Measurements from ENCODE around the gene ZSCAN9.

The ZSCAN9 gene

DNA sequence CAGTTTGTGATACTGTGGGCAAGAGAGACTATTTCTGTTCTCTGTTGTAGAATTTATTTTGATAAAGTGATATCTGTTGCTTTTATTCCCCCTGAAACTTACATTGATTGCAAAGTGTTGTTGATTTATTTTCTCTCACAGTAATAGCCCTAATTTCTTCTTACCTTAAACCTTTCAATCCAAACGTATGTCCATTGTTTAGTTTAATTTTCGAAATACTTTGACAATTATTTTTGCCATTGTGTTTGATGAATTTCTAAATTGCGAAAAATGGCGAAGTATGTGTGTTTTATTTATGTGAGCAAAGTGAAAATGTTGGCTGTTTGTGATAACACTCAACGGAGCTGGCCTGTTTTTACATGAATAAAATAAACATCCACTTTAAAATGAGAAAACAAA, 41.5 kb downstream of the ZSCAN9 start:
- WGBS (ENCODE audit: insufficient coverage) = no CpG with 5 or more reads among the region's 5 CpGs
- ChIA-PET POLR2A (interaction anchor here (1.3 to 2.5 kb wide), 2 partner anchors 14 to 69 kb away, joined by 5 to 11 read pairs; partner anchors contain the start of genes ZKSCAN4 and ZSCAN31), CTCF (interaction anchor here (1.2 to 2.4 kb wide), 8 partner anchors 14 to 124 kb away, joined by 3 to 15 read pairs (median 6); partner anchors contain the start of genes PGBD1, ZKSCAN4 and ZKSCAN8)
- H3K9me3 ChIP-seq (ENCODE audit: control extremely low read depth in 1 of 5, control insufficient read depth in 4 of 5, insufficient read depth in 2 of 5, low read depth in 1 of 5, low read length in 4 of 5) = no peaks in the 10 kb centered on the region
- H3K4me1 ChIP-seq (ENCODE audit: control extremely low read depth in 1 of 4, control insufficient read depth in 4 of 4, insufficient read depth in 4 of 4, low read length in 3 of 4) = peaks cover 11 to 40% (median 19%) of the 10 kb centered on the region in 4 experiments
- H3K36me3 ChIP-seq (ENCODE audit: control insufficient read depth in 4 of 4, insufficient read depth in 4 of 4, low read length in 3 of 4) = peaks cover 0 to 8% (median 0%) of the 10 kb centered on the region in 4 experiments
- H3K27me3 ChIP-seq (replicated peaks in 2 of 5; ENCODE audit: control insufficient read depth in 4 of 5, insufficient read depth in 5 of 5, low read length in 4 of 5) = no peaks in the 10 kb centered on the region
- no peak for DNase-seq
- H3K4me3 ChIP-seq (ENCODE audit: control insufficient read depth in 1 of 7, extremely low read depth in 1 of 7, insufficient read depth in 4 of 7, low read depth in 2 of 7, low read length in 6 of 7) = peak overlapping the region; percentile 52 to 95 (median 90)
- peak overlapping the region; percentile 74 to 90 for H3K27ac ChIP-seq (ENCODE audit: insufficient read depth in 1 of 2, low read depth in 1 of 2, low read length in 2 of 2, poor library complexity in 1 of 2, severe bottlenecking in 2 of 2)

DNA sequence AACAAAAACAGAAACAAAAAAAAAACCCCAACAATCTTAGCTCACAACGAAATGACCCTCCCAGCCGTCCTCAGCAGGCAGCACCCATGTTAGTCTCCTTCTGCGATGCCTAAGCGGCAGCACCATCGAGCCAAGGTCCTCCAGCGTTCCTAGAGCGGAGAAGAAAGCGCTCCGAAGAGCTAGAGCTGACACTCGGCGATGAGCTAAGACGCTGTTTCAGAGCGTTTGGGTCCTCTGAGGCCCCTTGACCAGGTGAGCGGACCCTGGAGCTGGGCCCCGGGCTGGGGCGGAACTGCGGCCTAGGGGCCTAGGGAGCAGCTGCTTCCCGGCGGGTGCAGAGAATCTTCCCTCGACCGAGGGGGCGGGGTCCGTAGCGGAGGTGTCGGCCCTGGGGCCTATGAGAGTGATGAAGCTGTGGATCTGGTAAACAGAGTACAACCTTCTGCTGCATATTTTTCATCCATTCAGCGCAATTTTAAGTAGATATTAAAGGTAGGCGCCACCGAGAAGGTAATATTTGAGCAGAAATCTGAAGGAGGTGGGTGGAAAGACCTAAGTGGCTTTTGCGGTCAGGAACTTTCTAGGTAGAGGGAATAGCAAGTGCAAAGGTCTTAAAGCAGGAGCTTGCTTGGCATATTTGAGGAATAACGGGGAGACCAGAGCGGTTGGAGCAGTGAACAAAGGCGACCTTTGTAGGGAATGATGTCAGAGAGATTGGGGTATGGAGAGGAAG, 42.1 kb downstream of the ZSCAN9 start, which contains the start of gene ZSCAN26:
Gene ZSCAN26 (plus strand): TSS at position 182 of the 733 bp plus-strand sequence. CDS start 4,777 bp downstream, outside the sequence.
- CTCF ChIA-PET = interaction anchor here (0.6 to 2.4 kb wide), 10 partner anchors 14 to 125 kb away, joined by 3 to 15 read pairs (median 6); partner anchors contain the start of genes PGBD1, ZKSCAN4 and ZKSCAN8
- Histone ChIP-seq H3K27ac (ENCODE audit: insufficient read depth in 1 of 2, low read depth in 1 of 2, low read length in 2 of 2, poor library complexity in 1 of 2, severe bottlenecking in 2 of 2) (peak within 1 kb of the TSS; percentile 74 to 90), H3K4me3 (ENCODE audit: control insufficient read depth in 1 of 7, extremely low read depth in 1 of 7, insufficient read depth in 4 of 7, low read depth in 2 of 7, low read length in 6 of 7) (peak within 1 kb of the TSS; percentile 52 to 95 (median 90)), H3K36me3 (ENCODE audit: control insufficient read depth in 4 of 4, insufficient read depth in 4 of 4, low read length in 3 of 4) (peaks cover 3 to 14% (median 5%) of the 10 kb centered on the region in 4 experiments), H3K4me1 (ENCODE audit: control extremely low read depth in 1 of 4, control insufficient read depth in 4 of 4, insufficient read depth in 4 of 4, low read length in 3 of 4) (peaks cover 11 to 40% (median 19%) of the 10 kb centered on the region in 4 experiments), H3K27me3 (replicated peaks in 2 of 5; ENCODE audit: control insufficient read depth in 4 of 5, insufficient read depth in 5 of 5, low read length in 4 of 5) (no peaks in the 10 kb centered on the region), H3K9me3 (ENCODE audit: control extremely low read depth in 1 of 5, control insufficient read depth in 4 of 5, insufficient read depth in 2 of 5, low read depth in 1 of 5, low read length in 4 of 5) (no peaks in the 10 kb centered on the region)
- DNase-seq = peak; percentile 93 to 97 (median 96)
- 0% methylated on average over 27 of the region's 32 CpGs for WGBS (ENCODE audit: insufficient coverage)
- POLR2A ChIA-PET = interaction anchor here (0.7 to 2.5 kb wide), 3 partner anchors 13 to 69 kb away, joined by 3 to 11 read pairs (median 5); partner anchors contain the start of genes ZKSCAN4 and ZSCAN31

DNA sequence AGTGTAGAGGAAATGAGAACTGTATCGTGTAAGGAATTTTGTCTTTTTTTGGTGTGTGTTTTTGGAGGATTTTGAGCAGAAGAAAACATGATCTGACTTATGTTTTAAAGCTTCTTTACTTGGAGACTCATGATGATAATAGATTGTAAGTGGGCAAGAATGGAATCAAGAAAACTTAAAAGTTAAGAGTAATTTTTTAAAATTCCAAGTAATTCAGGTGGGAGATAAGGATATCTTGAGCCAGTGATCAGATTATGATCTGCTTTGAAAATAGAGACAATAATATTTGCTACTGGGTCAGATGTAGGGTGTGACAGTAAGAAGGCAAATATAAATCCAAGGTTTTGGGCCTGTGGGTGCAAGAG, 42.6 kb downstream of the ZSCAN9 start:
- CTCF ChIA-PET = interaction anchor here (1.0 to 2.4 kb wide), 8 partner anchors 13 to 126 kb away, joined by 3 to 15 read pairs (median 6); partner anchors contain the start of genes PGBD1, ZKSCAN4 and ZKSCAN8
- Histone ChIP-seq H3K27me3 (replicated peaks in 2 of 5; ENCODE audit: control insufficient read depth in 4 of 5, insufficient read depth in 5 of 5, low read length in 4 of 5) (no peaks in the 10 kb centered on the region), H3K4me3 (ENCODE audit: control insufficient read depth in 1 of 7, extremely low read depth in 1 of 7, insufficient read depth in 4 of 7, low read depth in 2 of 7, low read length in 6 of 7) (peak overlapping the region in 6 of 7 experiments; percentile 52 to 95 (median 90)), H3K27ac (ENCODE audit: insufficient read depth in 1 of 2, low read depth in 1 of 2, low read length in 2 of 2, poor library complexity in 1 of 2, severe bottlenecking in 2 of 2) (peak overlapping the region; percentile 74 to 90), H3K9me3 (ENCODE audit: control extremely low read depth in 1 of 5, control insufficient read depth in 4 of 5, insufficient read depth in 2 of 5, low read depth in 1 of 5, low read length in 4 of 5) (no peaks in the 10 kb centered on the region), H3K4me1 (ENCODE audit: control extremely low read depth in 1 of 4, control insufficient read depth in 4 of 4, insufficient read depth in 4 of 4, low read length in 3 of 4) (peaks cover 11 to 40% (median 19%) of the 10 kb centered on the region in 4 experiments), H3K36me3 (ENCODE audit: control insufficient read depth in 4 of 4, insufficient read depth in 4 of 4, low read length in 3 of 4) (peaks cover 5 to 17% (median 10%) of the 10 kb centered on the region in 4 experiments)
- no peak for DNase-seq
- POLR2A ChIA-PET = interaction anchor here (0.7 to 2.5 kb wide), 3 partner anchors 12 to 68 kb away, joined by 3 to 11 read pairs (median 5); partner anchors contain the start of genes ZKSCAN4 and ZSCAN31
- 0% methylated on average over 1 of the region's 1 CpG for WGBS (ENCODE audit: insufficient coverage)

DNA sequence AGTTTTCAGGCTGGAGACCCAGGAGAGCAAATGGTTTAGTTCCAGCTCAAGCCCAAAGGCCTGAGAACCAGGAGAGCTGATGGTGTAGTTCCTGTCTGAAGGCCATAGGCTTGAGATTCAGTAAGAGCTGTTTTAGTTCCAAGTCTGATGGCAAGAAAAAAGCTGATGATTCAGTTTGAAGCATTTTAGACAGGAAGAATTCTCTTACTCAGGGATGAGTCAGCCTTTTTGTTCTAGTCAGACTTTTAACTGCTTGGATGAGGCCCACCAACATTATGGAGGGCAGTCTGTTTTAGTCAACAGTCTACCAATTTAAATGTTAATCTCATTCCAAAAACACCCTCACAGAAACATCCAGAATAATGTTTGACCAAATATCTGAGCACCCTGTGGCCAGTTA, 44.4 kb downstream of the ZSCAN9 start:
- CTCF ChIA-PET = interaction anchor here (1.5 kb wide), 1 partner anchor 85 kb away, joined by 4 read pairs; no protein-coding TSS in a partner anchor
- Histone ChIP-seq H3K9me3 (ENCODE audit: control extremely low read depth in 1 of 5, control insufficient read depth in 4 of 5, insufficient read depth in 2 of 5, low read depth in 1 of 5, low read length in 4 of 5) (no peaks in the 10 kb centered on the region), H3K27ac (ENCODE audit: insufficient read depth in 1 of 2, low read depth in 1 of 2, low read length in 2 of 2, poor library complexity in 1 of 2, severe bottlenecking in 2 of 2) (no peak overlapping the region), H3K36me3 (ENCODE audit: control insufficient read depth in 4 of 4, insufficient read depth in 4 of 4, low read length in 3 of 4) (peaks cover 15 to 30% (median 26%) of the 10 kb centered on the region in 4 experiments), H3K4me3 (ENCODE audit: control insufficient read depth in 1 of 7, extremely low read depth in 1 of 7, insufficient read depth in 4 of 7, low read depth in 2 of 7, low read length in 6 of 7) (no peak overlapping the region), H3K27me3 (replicated peaks in 2 of 5; ENCODE audit: control insufficient read depth in 4 of 5, insufficient read depth in 5 of 5, low read length in 4 of 5) (no peaks in the 10 kb centered on the region), H3K4me1 (ENCODE audit: control extremely low read depth in 1 of 4, control insufficient read depth in 4 of 4, insufficient read depth in 4 of 4, low read length in 3 of 4) (peaks cover 11 to 31% (median 19%) of the 10 kb centered on the region in 4 experiments)
- peak in 2 of 3 donors; percentile 57 to 73 for DNase-seq
- POLR2A ChIA-PET = interaction anchor here (1.3 kb wide), 1 partner anchor 67 kb away, joined by 4 read pairs; the partner anchor contains the start of gene ZSCAN31

DNA sequence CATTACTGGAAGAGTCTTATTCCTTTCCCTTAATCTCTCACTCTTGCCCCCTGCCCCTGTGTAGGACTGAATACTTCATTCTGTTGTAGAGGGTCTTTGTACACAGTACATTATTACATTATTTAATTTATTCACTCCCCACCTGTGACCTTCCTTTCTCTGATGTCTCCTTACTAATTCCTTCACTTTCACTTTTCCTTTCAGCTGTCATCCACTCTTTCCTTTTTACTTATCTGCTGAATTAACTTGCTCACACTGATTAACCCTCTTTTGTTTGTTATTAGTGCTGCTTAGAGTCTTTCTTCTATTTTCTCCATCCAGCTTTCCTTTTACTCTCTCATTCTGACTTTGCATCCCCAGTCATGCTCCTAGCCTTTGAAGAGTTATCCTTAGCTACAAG, 49.8 kb downstream of the ZSCAN9 start:
- Histone ChIP-seq H3K27me3 (replicated peaks in 2 of 5; ENCODE audit: control insufficient read depth in 4 of 5, insufficient read depth in 5 of 5, low read length in 4 of 5) (no peaks in the 10 kb centered on the region), H3K27ac (ENCODE audit: insufficient read depth in 1 of 2, low read depth in 1 of 2, low read length in 2 of 2, poor library complexity in 1 of 2, severe bottlenecking in 2 of 2) (no peak overlapping the region), H3K4me1 (ENCODE audit: control extremely low read depth in 1 of 4, control insufficient read depth in 4 of 4, insufficient read depth in 4 of 4, low read length in 3 of 4) (no peaks in the 10 kb centered on the region), H3K36me3 (ENCODE audit: control insufficient read depth in 4 of 4, insufficient read depth in 4 of 4, low read length in 3 of 4) (peaks cover 33 to 58% (median 44%) of the 10 kb centered on the region in 4 experiments), H3K9me3 (ENCODE audit: control extremely low read depth in 1 of 5, control insufficient read depth in 4 of 5, insufficient read depth in 2 of 5, low read depth in 1 of 5, low read length in 4 of 5) (no peaks in the 10 kb centered on the region), H3K4me3 (ENCODE audit: control insufficient read depth in 1 of 7, extremely low read depth in 1 of 7, insufficient read depth in 4 of 7, low read depth in 2 of 7, low read length in 6 of 7) (no peak overlapping the region)
- CTCF ChIA-PET = interaction anchor here (1.0 to 1.4 kb wide), 2 partner anchors 22 to 81 kb away, joined by 3 to 5 read pairs; no protein-coding TSS in a partner anchor
- no peak for DNase-seq
- POLR2A ChIA-PET = no interaction called here

DNA sequence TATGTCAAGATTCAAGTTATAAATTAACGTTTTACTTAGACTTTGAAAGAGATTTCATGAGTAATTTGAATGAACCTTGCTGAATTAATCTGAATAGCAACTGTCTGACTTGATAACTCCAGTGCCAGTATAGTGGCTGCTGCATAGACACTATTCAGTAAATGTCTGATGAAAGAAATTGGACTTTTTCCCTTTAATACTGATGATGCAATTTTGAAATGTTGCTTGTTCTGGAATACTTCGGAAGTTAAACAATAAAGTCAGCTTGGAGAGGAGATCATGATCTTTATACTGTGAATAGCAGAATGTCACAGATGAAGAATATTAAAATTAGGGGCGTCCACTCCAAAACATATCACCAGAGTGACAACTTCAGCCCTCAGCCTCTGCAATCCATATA, 52.7 kb downstream of the ZSCAN9 start:
- Histone ChIP-seq H3K4me1 (ENCODE audit: control extremely low read depth in 1 of 4, control insufficient read depth in 4 of 4, insufficient read depth in 4 of 4, low read length in 3 of 4) (peaks cover 0 to 15% (median 8%) of the 10 kb centered on the region in 4 experiments), H3K9me3 (ENCODE audit: control extremely low read depth in 1 of 5, control insufficient read depth in 4 of 5, insufficient read depth in 2 of 5, low read depth in 1 of 5, low read length in 4 of 5) (no peaks in the 10 kb centered on the region), H3K27ac (ENCODE audit: insufficient read depth in 1 of 2, low read depth in 1 of 2, low read length in 2 of 2, poor library complexity in 1 of 2, severe bottlenecking in 2 of 2) (no peak overlapping the region), H3K27me3 (replicated peaks in 2 of 5; ENCODE audit: control insufficient read depth in 4 of 5, insufficient read depth in 5 of 5, low read length in 4 of 5) (no peaks in the 10 kb centered on the region), H3K36me3 (ENCODE audit: control insufficient read depth in 4 of 4, insufficient read depth in 4 of 4, low read length in 3 of 4) (peaks cover 21 to 47% (median 33%) of the 10 kb centered on the region in 4 experiments), H3K4me3 (ENCODE audit: control insufficient read depth in 1 of 7, extremely low read depth in 1 of 7, insufficient read depth in 4 of 7, low read depth in 2 of 7, low read length in 6 of 7) (no peak overlapping the region)
- DNase-seq = no peak
- ChIA-PET POLR2A (no interaction called here), CTCF (interaction anchor here (1.2 kb wide), 1 partner anchor 78 kb away, joined by 4 read pairs; no protein-coding TSS in a partner anchor)
- WGBS (ENCODE audit: insufficient coverage) = no CpG with 5 or more reads among the region's 3 CpGs
